K562 (cell line): ENCODE data around the gene CELSR2. TPM values are rescaled to one million over a fixed set of nuclear protein-coding genes. Genes with fewer than 3 reads are reported as not detected.

Source experiments
- ASH1L ChIP-seq: fragments of 450-650 bp; IDR thresholded peaks from 2 replicates; pipeline ENCODE4 v1.6.1; 2018; ENCODE audit warnings: borderline replicate concordance, mild to moderate bottlenecking, low read depth; ENCODE audit not compliant: partially characterized antibody
- E2F3 ChIP-seq: fragments of 250-450 bp; sonication (Bioruptor Pico); IDR thresholded peaks from 2 replicates; pipeline ENCODE4 v1.4.0; 2020; ENCODE audit warnings: mild to moderate bottlenecking
- E2F6 ChIP-seq, 2 experiments: IDR thresholded peaks; 2 replicates each; pipeline ENCODE4 v1.6.1; 2011; ENCODE audit warnings: borderline replicate concordance in 1 of 2, control low read depth in 1 of 2, low read depth in 1 of 2, low read length in 1 of 2, mild to moderate bottlenecking in 1 of 2, mixed read lengths in 1 of 2, moderate library complexity in 1 of 2; ENCODE audit not compliant: insufficient read depth in 1 of 2, insufficient read length in 1 of 2, poor library complexity in 1 of 2, severe bottlenecking in 1 of 2; ENCODE audit errors: extremely low read depth in 1 of 2
- ETV6 ChIP-seq, 3 experiments: fragments of 150-350 bp in 1 of 3; sonication (generic) in 1 of 3; formaldehyde crosslinking in 1 of 3; IDR thresholded peaks; 2 replicates each; pipeline versions ENCODE4 v1.6.1 to v1.8.0; 2014 to 2022; ENCODE audit warnings: borderline replicate concordance in 2 of 3, low read depth in 2 of 3, antibody characterized with exemption in 1 of 3, low read length in 1 of 3, mild to moderate bottlenecking in 1 of 3, missing genetic modification reagents in 1 of 3
- EWSR1 ChIP-seq: fragments of 450-650 bp; IDR thresholded peaks from 2 replicates; pipeline ENCODE4 v1.6.1; 2018; ENCODE audit warnings: borderline replicate concordance, mild to moderate bottlenecking, low read depth, moderate library complexity; ENCODE audit not compliant: partially characterized antibody
- GTF2E2 ChIP-seq: fragments of 200-800 bp; sonication (Bioruptor generic); IDR thresholded peaks from 2 replicates; pipeline ENCODE4 v1.6.1; 2016; ENCODE audit warnings: missing genetic modification characterization, missing compliant biosample characterization
- HMGXB4 ChIP-seq: sonication (generic); formaldehyde crosslinking; IDR thresholded peaks from 2 replicates; pipeline ENCODE4 v1.8.1; 2023; ENCODE audit warnings: mild to moderate bottlenecking, missing genetic modification reagents
- MECOM ChIP-seq: fragments of 250-450 bp; sonication (Bioruptor Pico); IDR thresholded peaks from 2 replicates; pipeline ENCODE4 v1.8.0; 2022; ENCODE audit warnings: inconsistent platforms
- PHF8 ChIP-seq: fragments of 200-600 bp; sonication (generic); IDR thresholded peaks from 2 replicates; pipeline ENCODE4 v1.6.1; 2012; ENCODE audit warnings: mixed run types, mild to moderate bottlenecking, inconsistent platforms, low read length, moderate library complexity, borderline replicate concordance
- POLR2AphosphoS5 ChIP-seq: IDR thresholded peaks from 2 replicates; pipeline ENCODE4 v1.6.1; 2011; ENCODE audit warnings: mild to moderate bottlenecking, low read depth, low read length, moderate library complexity; ENCODE audit not compliant: control insufficient read depth, insufficient read depth
- POLR3G ChIP-seq: IDR thresholded peaks from 2 replicates; pipeline ENCODE4 v1.6.1; 2011; ENCODE audit not compliant: insufficient read length, insufficient replicate concordance; ENCODE audit errors: extremely low read depth
- RBFOX2 ChIP-seq: fragments of 200-400 bp; formaldehyde crosslinking; IDR thresholded peaks from 2 replicates; pipeline ENCODE4 v1.6.1; 2017; ENCODE audit warnings: low read depth, mild to moderate bottlenecking, low read length, moderate library complexity
- TGIF2 ChIP-seq: sonication (generic); formaldehyde crosslinking; IDR thresholded peaks from 2 replicates; pipeline ENCODE4 v1.8.1; 2022; ENCODE audit warnings: mild to moderate bottlenecking, missing genetic modification reagents, moderate library complexity
- THAP12 ChIP-seq: fragments of 250-450 bp; sonication (Bioruptor Pico); IDR thresholded peaks from 2 replicates; pipeline ENCODE4 v1.9.0; 2021; ENCODE audit warnings: mild to moderate bottlenecking, inconsistent platforms
- ZBTB17 ChIP-seq: fragments of 450-650 bp; formaldehyde crosslinking; IDR thresholded peaks from 2 replicates; pipeline ENCODE4 v1.4.0; 2020; ENCODE audit warnings: mild to moderate bottlenecking
- ZNF165 ChIP-seq: fragments of 250-450 bp; sonication (Bioruptor Pico); IDR thresholded peaks from 2 replicates; pipeline ENCODE4 v1.4.0; 2020; ENCODE audit warnings: borderline replicate concordance
- ZNF24 ChIP-seq: fragments of 450-650 bp; IDR thresholded peaks from 2 replicates; pipeline ENCODE4 v1.6.1; 2016
- ZNF57 ChIP-seq: fragments of 450-650 bp; formaldehyde crosslinking; IDR thresholded peaks from 2 replicates; pipeline ENCODE4 v1.4.0; 2020; ENCODE audit warnings: mild to moderate bottlenecking, moderate library complexity
- ZNF79 ChIP-seq: fragments of 250-450 bp; sonication (Bioruptor Pico); IDR thresholded peaks from 2 replicates; pipeline ENCODE4 v1.4.0; 2020; ENCODE audit warnings: low read depth, mild to moderate bottlenecking, moderate library complexity
- polyA plus RNA-seq, 8 experiments: library from polyadenylated mRNA; depleted of rRNA in 4 of 8; stranded (reverse) in 5 of 8; unstranded in 3 of 8; fragments of >200 nt; fragmentation: Nextera tagmentation in 2 of 8; fragmentation: Illumina TruSeq in 1 of 8; extraction: Ambion mirVana in 2 of 8; extraction: Trizol in 1 of 8; gene quantifications; 2 replicates each; pipeline versions ENCODE4 v1.2.1 to v1.2.3, GENCODE V29; 2011 to 2014; ENCODE audit warnings: inconsistent platforms in 1 of 8, missing spikeins in 1 of 8
- total RNA-seq, 7 experiments: library from RNA; depleted of rRNA in 6 of 7; stranded (reverse); fragments of >200 nt in 6 of 7; fragmentation: Illumina TruSeq in 2 of 7; extraction: Trizol in 2 of 7; gene quantifications; 2 replicates each; pipeline versions ENCODE4 v1.2.1 to v1.2.3, GENCODE V29; 2011 to 2021; ENCODE audit warnings: low replicate concordance in 1 of 7
- TF ChIP-seq, protein P1 (sequence below): fragments of 200-800 bp; sonication (Bioruptor generic); IDR thresholded peaks from 2 replicates; pipeline ENCODE4 v1.6.1; 2017; ENCODE audit warnings: missing genetic modification characterization, missing compliant biosample characterization

The CELSR2 gene
- total and polyA plus RNA-seq, 9 of the 15 experiments (the other 6 are each of a cell fraction or from before 2014, with no cell fraction given) = 0.31 to 21.9 (median 4.2) TPM

DNA sequence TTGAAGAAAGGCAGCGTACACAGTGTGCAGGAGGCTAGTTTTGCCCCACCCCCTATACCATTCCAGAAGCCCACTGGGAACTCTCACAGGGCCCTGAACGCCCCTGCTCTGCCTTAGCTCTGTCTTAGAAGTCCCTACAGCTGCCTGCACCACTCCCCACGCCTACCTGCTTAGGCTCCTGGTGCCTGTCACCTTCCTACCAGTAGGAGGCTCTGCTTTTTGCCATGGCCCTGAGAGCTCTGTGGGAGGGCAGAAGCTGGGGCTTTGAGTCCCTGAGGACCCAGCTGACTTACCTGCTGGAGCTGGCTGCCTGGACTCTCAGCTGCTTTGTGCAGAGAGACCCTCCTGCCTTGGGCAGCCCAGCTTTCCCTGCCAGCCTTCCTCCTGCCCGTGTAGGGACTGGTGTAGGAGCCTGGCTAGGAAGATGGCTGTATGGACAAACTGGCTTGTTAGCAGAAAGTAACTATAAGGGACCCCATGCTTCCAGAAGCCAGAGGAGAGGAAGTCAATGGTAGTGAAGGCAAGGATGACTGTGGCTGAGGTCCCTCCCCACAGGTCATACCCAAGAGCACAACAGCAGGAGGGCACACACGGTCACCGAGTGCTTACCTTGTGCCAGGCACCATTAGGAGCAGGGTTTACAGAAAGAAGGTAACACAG is 9.8 kb upstream of the CELSR2 start (continued):
- TF ChIP-seq POLR2AphosphoS5 (no peak), MECOM (CRISPR knock-in tag) (no peak), ASH1L (no peak), THAP12 (no peak), ZBTB17 (CRISPR knock-in tag) (peak; percentile 63; the same call in 1 of the 2 replicates), ZNF24 (no peak), ETV6 (IDR thresholded peaks at IDR 0.05; ENCODE audit: borderline replicate concordance in 1 of 2, low read depth in 2 of 2, low read length in 1 of 2) (0 out of 4 replicates have a peak, but pooled peaks of 1 of the 2 experiments have one; percentile 4), ETV6 (CRISPR knock-in tag; IDR thresholded peaks at IDR 0.05; ENCODE audit: borderline replicate concordance) (no peak), GTF2E2 (no peak), ZNF57 (CRISPR knock-in tag) (no peak), EWSR1 (no peak), E2F6 (IDR thresholded peaks at IDR 0.05; ENCODE audit: borderline replicate concordance in 1 of 2, extremely low read depth in 1 of 2, insufficient read depth in 1 of 2, insufficient read length in 1 of 2, low read depth in 1 of 2, low read length in 1 of 2, poor library complexity in 1 of 2, severe bottlenecking in 1 of 2) (no peak), E2F3 (CRISPR knock-in tag) (no peak), RBFOX2 (no peak), ZNF79 (no peak), PHF8 (no peak), ZNF165 (no peak), POLR3G (no peak), TGIF2 (no peak), HMGXB4 (CRISPR knock-in tag) (no peak)
- TF ChIP-seq, protein P1, sequence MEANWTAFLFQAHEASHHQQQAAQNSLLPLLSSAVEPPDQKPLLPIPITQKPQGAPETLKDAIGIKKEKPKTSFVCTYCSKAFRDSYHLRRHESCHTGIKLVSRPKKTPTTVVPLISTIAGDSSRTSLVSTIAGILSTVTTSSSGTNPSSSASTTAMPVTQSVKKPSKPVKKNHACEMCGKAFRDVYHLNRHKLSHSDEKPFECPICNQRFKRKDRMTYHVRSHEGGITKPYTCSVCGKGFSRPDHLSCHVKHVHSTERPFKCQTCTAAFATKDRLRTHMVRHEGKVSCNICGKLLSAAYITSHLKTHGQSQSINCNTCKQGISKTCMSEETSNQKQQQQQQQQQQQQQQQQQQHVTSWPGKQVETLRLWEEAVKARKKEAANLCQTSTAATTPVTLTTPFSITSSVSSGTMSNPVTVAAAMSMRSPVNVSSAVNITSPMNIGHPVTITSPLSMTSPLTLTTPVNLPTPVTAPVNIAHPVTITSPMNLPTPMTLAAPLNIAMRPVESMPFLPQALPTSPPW = no peak
